IMR-90 (cell line): ENCODE data around the gene PRR5L.

Experiments
- ELK1 ChIP-seq: fragments of 150-350 bp; IDR thresholded peaks from 2 replicates; pipeline ENCODE4 v1.6.1; 2016; ENCODE audit warnings: low read depth, mild to moderate bottlenecking, low read length, moderate library complexity, borderline replicate concordance
- FOS ChIP-seq: fragments of 150-350 bp; IDR thresholded peaks from 2 replicates; pipeline ENCODE4 v1.6.1; 2016; ENCODE audit warnings: low read depth, low read length
- MAFK ChIP-seq: IDR thresholded peaks from 2 replicates; pipeline ENCODE4 v1.6.1; 2012; ENCODE audit warnings: low read depth, low read length, improper control_type of control experiment
- MAZ ChIP-seq: IDR thresholded peaks from 2 replicates; pipeline ENCODE4 v1.6.1; 2012; ENCODE audit warnings: low read depth, mild to moderate bottlenecking, low read length, improper control_type of control experiment, moderate library complexity, borderline replicate concordance
- POLR2A ChIP-seq: IDR thresholded peaks from 2 replicates; pipeline ENCODE4 v1.6.1; 2012; ENCODE audit warnings: mild to moderate bottlenecking, low read depth, low read length
- USF2 ChIP-seq: fragments of 150-350 bp; IDR thresholded peaks from 2 replicates; pipeline ENCODE4 v1.6.1; 2017; ENCODE audit warnings: mild to moderate bottlenecking, antibody characterized with exemption, low read length, low read depth
- TF ChIP-seq, protein P1 (sequence below): conservative IDR thresholded peaks from 2 replicates; pipeline ENCODE4 v1.5.1; 2012; ENCODE audit warnings: mild to moderate bottlenecking, low read depth, low read length, improper control_type of control experiment

- TF ChIP-seq MAZ (no peak), POLR2A (no peak), FOS (no peak), ELK1 (no peak), MAFK (no peak), USF2 (no peak)
- TF ChIP-seq, protein P1, sequence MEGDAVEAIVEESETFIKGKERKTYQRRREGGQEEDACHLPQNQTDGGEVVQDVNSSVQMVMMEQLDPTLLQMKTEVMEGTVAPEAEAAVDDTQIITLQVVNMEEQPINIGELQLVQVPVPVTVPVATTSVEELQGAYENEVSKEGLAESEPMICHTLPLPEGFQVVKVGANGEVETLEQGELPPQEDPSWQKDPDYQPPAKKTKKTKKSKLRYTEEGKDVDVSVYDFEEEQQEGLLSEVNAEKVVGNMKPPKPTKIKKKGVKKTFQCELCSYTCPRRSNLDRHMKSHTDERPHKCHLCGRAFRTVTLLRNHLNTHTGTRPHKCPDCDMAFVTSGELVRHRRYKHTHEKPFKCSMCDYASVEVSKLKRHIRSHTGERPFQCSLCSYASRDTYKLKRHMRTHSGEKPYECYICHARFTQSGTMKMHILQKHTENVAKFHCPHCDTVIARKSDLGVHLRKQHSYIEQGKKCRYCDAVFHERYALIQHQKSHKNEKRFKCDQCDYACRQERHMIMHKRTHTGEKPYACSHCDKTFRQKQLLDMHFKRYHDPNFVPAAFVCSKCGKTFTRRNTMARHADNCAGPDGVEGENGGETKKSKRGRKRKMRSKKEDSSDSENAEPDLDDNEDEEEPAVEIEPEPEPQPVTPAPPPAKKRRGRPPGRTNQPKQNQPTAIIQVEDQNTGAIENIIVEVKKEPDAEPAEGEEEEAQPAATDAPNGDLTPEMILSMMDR: no peak
Measured at GRCh38 chr11:36379653-36380052, 83.6 kb downstream of the PRR5L start.
